ENCODE measurements around the gene PI16.

The PI16 gene

DNA sequence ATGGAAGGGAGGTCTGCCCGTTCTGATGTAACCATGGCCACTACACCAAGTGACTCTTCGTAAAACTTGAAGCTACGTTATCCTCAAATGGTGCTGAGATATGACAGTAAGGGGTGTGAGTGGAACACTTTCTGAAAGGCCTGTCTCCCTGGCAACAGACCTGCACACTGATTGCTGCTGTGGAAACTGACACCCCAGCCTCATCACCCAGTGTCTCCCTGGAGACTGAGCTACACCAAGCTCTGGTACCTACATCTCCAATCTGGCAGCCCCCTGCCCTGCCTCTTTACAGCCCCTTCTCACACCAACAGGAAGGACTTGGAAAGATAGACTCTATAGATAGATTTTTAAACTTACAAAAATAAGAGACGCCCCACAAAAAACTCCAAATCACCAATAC, 13.2 kb downstream of the PI16 start:
- Histone ChIP-seq H3K36me3 (ENCODE audit: insufficient read depth, low read length) (peaks cover 39% of the 10 kb centered on the region), H3K27me3 (ENCODE audit: insufficient read depth, low read length) (no peaks in the 10 kb centered on the region), H3K4me1 (ENCODE audit: control insufficient read depth, insufficient read depth, low read length, unreplicated experiment) (peaks cover 15% of the 10 kb centered on the region), H2AFZ (ENCODE audit: low read length, unreplicated experiment) (no peak overlapping the region), H3K4me3 (ENCODE audit: low read depth, low read length) (no peak overlapping the region), H3K79me2 (ENCODE audit: control insufficient read depth, insufficient read depth, low read length, unreplicated experiment) (no peaks in the 10 kb centered on the region), H3K27ac (ENCODE audit: low read depth, low read length) (no peak overlapping the region; the same call in 1 of the 2 replicates)

DNA sequence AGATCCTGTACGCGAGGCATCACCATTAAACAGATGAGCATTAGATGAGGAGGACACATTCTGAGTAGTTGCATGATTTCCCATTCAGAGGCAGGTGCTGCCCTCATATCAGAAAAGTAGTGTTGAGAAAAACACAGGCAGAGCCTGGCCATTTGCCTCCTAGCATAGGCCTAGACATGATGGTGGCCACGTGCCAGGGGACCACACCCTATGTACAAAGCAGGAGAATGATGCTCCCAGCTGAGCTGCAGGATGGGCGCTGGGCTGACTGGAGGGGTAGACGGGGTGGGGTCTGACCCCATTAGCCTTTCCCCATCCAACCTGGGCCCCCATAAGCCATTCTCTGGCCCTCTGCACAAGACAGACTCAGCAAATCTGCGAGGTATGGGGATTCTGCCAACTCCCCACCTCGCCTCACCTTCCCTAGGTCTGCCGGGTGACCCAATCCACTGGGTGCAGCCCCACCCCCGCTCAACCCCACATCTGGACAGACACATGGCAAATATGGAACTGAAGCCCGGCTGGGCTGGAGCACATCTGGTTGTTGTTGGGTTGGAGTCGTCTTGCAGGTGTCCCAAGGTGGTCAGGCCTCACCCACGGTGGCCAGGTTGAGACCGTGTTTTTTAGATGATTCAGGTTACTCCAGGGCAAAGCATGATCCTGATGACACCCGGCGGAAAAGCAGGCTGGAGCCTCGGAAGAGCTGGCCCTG, 13.9 kb downstream of the PI16 start:
- Histone ChIP-seq H3K4me3 (ENCODE audit: low read depth, low read length) (no peak overlapping the region), H3K27ac (ENCODE audit: low read depth, low read length) (no peak overlapping the region), H2AFZ (ENCODE audit: low read length, unreplicated experiment) (no peak overlapping the region), H3K79me2 (ENCODE audit: control insufficient read depth, insufficient read depth, low read length, unreplicated experiment) (no peaks in the 10 kb centered on the region), H3K36me3 (ENCODE audit: insufficient read depth, low read length) (peaks cover 43% of the 10 kb centered on the region), H3K4me1 (ENCODE audit: control insufficient read depth, insufficient read depth, low read length, unreplicated experiment) (peaks cover 11% of the 10 kb centered on the region), H3K27me3 (ENCODE audit: insufficient read depth, low read length) (no peaks in the 10 kb centered on the region)

GRCh38 chr6:36969240-36969691, 14.7 kb downstream of the PI16 start:
- no peak overlapping the region for H2AFZ ChIP-seq (ENCODE audit: low read length, unreplicated experiment)
- H3K79me2 ChIP-seq (ENCODE audit: control insufficient read depth, insufficient read depth, low read length, unreplicated experiment): no peaks in the 10 kb centered on the region
- H3K36me3 ChIP-seq (ENCODE audit: insufficient read depth, low read length): peaks cover 48% of the 10 kb centered on the region

GRCh38 chr6:36969988-36970891, 15.7 kb downstream of the PI16 start:
- H3K79me2 ChIP-seq (ENCODE audit: control insufficient read depth, insufficient read depth, low read length, unreplicated experiment): peaks cover under 1% of the 10 kb centered on the region
- H3K27ac ChIP-seq (ENCODE audit: low read depth, low read length): no peak overlapping the region
- H3K27me3 ChIP-seq (ENCODE audit: insufficient read depth, low read length): no peaks in the 10 kb centered on the region
- H3K4me1 ChIP-seq (ENCODE audit: control insufficient read depth, insufficient read depth, low read length, unreplicated experiment): no peaks in the 10 kb centered on the region
- no peak overlapping the region for H2AFZ ChIP-seq (ENCODE audit: low read length, unreplicated experiment)
- peaks cover 55% of the 10 kb centered on the region for H3K36me3 ChIP-seq (ENCODE audit: insufficient read depth, low read length)
- H3K4me3 ChIP-seq (ENCODE audit: low read depth, low read length): no peak overlapping the region

More at GRCh38 chr6:36969240-36969691, 14.7 kb downstream of the PI16 start:
- Histone ChIP-seq H3K27me3 (ENCODE audit: insufficient read depth, low read length) (no peaks in the 10 kb centered on the region), H3K4me3 (ENCODE audit: low read depth, low read length) (no peak overlapping the region), H3K4me1 (ENCODE audit: control insufficient read depth, insufficient read depth, low read length, unreplicated experiment) (peaks cover 2% of the 10 kb centered on the region), H3K27ac (ENCODE audit: low read depth, low read length) (no peak overlapping the region)

DNA sequence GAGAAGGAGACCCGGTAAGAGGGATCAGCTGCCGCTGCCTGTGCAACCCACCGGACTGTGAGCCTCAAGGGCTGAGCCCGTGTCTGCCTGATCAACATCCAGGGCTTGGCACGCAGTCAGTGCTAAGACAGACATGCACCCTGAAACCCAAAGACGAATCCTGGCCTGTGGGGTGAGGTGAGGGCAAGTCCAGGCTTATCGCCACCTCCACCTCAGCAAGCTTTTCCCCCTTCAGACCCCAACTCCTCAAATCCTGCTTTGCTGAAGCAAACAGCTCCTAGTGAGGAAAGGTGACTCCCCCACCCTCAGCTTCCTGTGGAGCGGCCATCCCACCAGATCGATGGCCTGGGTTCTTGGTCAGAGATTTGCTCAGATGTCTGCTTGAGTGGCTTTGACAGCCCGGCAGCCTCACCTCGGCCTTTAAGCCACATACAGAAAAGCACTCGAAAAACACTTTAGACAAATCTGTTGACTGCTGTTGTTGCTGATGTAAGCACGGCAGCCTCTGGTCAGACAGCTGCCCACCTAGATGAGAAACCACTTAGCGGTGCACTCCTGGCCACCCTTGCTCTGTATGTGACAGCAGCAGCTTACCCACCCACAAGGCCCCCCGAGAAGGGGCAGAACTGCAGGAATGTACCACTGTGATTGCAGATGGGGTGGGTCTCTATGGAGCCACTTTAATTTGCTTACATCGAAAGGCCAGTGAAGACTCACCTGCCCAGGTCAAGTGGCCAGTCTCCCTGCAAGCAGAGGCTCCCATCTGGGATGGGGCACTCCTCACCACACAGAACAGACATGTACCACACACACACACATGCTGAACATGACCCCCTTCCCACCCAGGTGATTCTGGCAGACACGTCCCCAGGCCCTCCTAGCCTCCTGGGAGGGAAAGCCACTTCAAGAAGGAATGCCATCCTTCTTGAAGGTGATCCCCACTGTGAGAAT, 16.6 kb downstream of the PI16 start:
- no peaks in the 10 kb centered on the region for H3K4me1 ChIP-seq (ENCODE audit: control insufficient read depth, insufficient read depth, low read length, unreplicated experiment)
- no peak overlapping the region for H3K27ac ChIP-seq (ENCODE audit: low read depth, low read length)
- peaks cover 6% of the 10 kb centered on the region for H3K79me2 ChIP-seq (ENCODE audit: control insufficient read depth, insufficient read depth, low read length, unreplicated experiment)
- H3K36me3 ChIP-seq (ENCODE audit: insufficient read depth, low read length): peaks cover 64% of the 10 kb centered on the region
- no peak overlapping the region for H3K4me3 ChIP-seq (ENCODE audit: low read depth, low read length)
- no peaks in the 10 kb centered on the region for H3K27me3 ChIP-seq (ENCODE audit: insufficient read depth, low read length)
- no peak overlapping the region for H2AFZ ChIP-seq (ENCODE audit: low read length, unreplicated experiment)

- Histone ChIP-seq H3K27ac (ENCODE audit: low read depth, low read length) (no peak overlapping the region), H3K4me1 (ENCODE audit: control insufficient read depth, insufficient read depth, low read length, unreplicated experiment) (no peaks in the 10 kb centered on the region), H2AFZ (ENCODE audit: low read length, unreplicated experiment) (no peak overlapping the region), H3K79me2 (ENCODE audit: control insufficient read depth, insufficient read depth, low read length, unreplicated experiment) (peaks cover 8% of the 10 kb centered on the region), H3K4me3 (ENCODE audit: low read depth, low read length) (no peak overlapping the region), H3K27me3 (ENCODE audit: insufficient read depth, low read length) (no peaks in the 10 kb centered on the region), H3K36me3 (ENCODE audit: insufficient read depth, low read length) (peaks cover 73% of the 10 kb centered on the region)
These were observed 17.6 kb downstream of the PI16 start for GRCh38 chr6:36971921-36972673.

- no peak overlapping the region for H3K4me3 ChIP-seq (ENCODE audit: low read depth, low read length)
- H3K27me3 ChIP-seq (ENCODE audit: insufficient read depth, low read length): no peaks in the 10 kb centered on the region
- H3K4me1 ChIP-seq (ENCODE audit: control insufficient read depth, insufficient read depth, low read length, unreplicated experiment): no peaks in the 10 kb centered on the region
- peaks cover 19% of the 10 kb centered on the region for H3K79me2 ChIP-seq (ENCODE audit: control insufficient read depth, insufficient read depth, low read length, unreplicated experiment)
- peaks cover 77% of the 10 kb centered on the region for H3K36me3 ChIP-seq (ENCODE audit: insufficient read depth, low read length)
- no peak overlapping the region for H2AFZ ChIP-seq (ENCODE audit: low read length, unreplicated experiment)
- H3K27ac ChIP-seq (ENCODE audit: low read depth, low read length): no peak overlapping the region
These were observed 18.7 kb downstream of the PI16 start for GRCh38 chr6:36973190-36973589.

- no peak overlapping the region for H3K27ac ChIP-seq (ENCODE audit: low read depth, low read length)
- H3K36me3 ChIP-seq (ENCODE audit: insufficient read depth, low read length): peaks cover 74% of the 10 kb centered on the region
- H3K27me3 ChIP-seq (ENCODE audit: insufficient read depth, low read length): no peaks in the 10 kb centered on the region
- H3K79me2 ChIP-seq (ENCODE audit: control insufficient read depth, insufficient read depth, low read length, unreplicated experiment): peaks cover 24% of the 10 kb centered on the region
- no peak overlapping the region for H3K4me3 ChIP-seq (ENCODE audit: low read depth, low read length)
- H2AFZ ChIP-seq (ENCODE audit: low read length, unreplicated experiment): no peak overlapping the region
- no peaks in the 10 kb centered on the region for H3K4me1 ChIP-seq (ENCODE audit: control insufficient read depth, insufficient read depth, low read length, unreplicated experiment)
These were observed 19.1 kb downstream of the PI16 start for GRCh38 chr6:36973647-36974046.

DNA sequence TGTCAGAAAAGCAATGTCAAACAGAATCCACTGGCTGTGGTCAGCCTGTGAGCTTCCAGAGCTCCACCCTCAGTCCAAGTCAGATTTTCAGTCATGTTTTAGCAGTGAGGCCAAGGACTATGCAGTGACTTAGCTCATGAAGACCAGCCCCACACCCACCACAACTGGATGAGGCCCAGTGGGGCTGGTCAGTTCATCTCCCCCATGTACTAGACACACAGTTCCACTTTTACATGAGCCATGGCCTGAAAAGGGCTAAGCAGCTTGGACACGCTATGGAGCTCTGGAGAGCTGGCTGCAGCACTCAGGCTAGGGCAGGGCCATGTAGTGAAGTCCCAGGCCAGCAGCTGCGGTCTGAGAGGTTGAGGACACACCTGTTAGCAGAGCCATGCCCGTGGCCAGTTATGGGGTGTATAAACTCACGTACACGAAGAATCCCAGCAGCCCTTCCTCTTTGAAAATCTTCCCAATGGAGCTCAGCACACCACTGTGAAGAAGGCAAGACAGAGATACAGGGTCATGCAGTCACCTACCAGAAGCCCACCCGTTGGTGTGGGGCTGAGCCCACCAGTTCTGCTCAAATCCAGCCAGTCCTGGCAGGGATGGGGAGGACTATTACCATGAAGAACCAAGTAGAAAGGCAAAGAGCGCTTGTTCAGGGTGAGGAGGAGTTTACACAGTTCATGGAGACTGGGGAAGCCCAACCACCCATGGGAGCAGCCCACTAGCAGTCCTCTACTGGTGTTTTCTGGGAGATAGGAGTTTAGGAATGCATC, 20.9 kb downstream of the PI16 start:
- Histone ChIP-seq H3K27ac (ENCODE audit: low read depth, low read length) (no peak overlapping the region), H3K4me1 (ENCODE audit: control insufficient read depth, insufficient read depth, low read length, unreplicated experiment) (peaks cover 6% of the 10 kb centered on the region), H3K36me3 (ENCODE audit: insufficient read depth, low read length) (peaks cover 71% of the 10 kb centered on the region), H3K27me3 (ENCODE audit: insufficient read depth, low read length) (no peaks in the 10 kb centered on the region), H3K79me2 (ENCODE audit: control insufficient read depth, insufficient read depth, low read length, unreplicated experiment) (peaks cover 41% of the 10 kb centered on the region), H3K4me3 (ENCODE audit: low read depth, low read length) (no peak overlapping the region), H2AFZ (ENCODE audit: low read length, unreplicated experiment) (no peak overlapping the region)
